NCI-H82 (cell line): Measurements from ENCODE around the gene UBE3C.
A peak's percentile ranks its signal among the peaks of the same experiment; 100 is the strongest.
"Not testable (repeated sequence)": the region's sequence is repeated elsewhere in the genome, so short reads cannot be mapped to it uniquely, and the experiment has no call there.

Experiments used
- DNase-seq: peaks from one replicate; lab custom pipeline; 2025; lab: John Stamatoyannopoulos, UW

Gene UBE3C

DNA sequence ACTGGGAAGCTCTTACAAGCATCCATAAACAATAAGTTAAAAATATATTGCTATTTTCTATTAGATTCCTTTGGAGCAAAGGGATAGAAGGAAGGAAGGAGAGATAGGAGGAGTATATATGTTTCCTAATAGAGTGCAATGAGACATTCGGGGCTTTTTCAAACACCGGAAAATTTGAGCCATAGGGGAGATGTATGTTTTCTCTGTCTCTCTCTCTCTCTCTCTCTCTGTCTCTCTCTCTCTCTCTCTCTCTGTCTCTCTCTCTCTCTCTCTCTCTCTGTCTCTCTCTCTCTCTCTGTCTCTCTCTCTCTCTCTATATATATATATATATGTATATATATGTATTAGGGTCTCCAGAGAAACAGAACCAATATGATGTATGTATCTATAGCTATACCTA lies 7.9 kb upstream of the UBE3C start:
- not testable (repeated sequence) for DNase-seq

DNA sequence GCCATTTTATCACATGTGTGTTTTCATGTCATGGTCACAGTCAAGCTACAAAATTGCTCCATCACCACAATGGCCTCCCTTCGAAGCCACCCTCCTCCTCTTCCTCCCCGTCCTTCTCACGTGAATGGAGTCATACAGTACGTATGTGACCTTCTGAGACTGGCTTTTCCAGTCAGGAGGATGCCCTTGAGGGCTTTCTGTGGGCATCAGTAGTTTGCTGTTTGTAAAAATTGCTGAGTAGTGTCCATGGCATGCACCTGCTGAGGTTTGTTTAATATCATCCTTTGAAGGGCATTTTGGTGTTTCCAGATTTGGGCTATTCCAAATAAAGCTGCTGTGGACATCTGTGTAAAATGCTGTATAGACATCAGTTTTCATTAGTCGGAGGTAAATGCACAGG lies 5.9 kb upstream of the UBE3C start:
- no peak for DNase-seq

DNA sequence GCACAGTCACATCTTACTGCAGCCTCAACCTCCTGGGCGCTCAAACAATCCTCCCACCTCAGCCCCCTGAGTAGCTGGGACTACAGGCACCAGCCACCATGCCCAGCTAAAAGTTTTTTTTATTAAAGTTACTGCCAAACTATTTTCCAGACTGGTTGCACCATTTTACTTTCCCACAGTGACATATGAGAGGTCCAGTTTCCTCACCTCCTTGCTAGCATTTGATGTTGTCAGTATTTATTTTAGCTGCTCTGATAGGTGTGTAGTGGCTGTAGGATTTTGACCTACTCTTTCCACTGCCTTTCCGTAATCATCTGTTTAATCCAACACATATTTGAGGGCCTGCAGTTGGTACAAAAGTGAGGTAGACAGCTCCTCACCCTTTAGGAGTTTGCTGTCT lies 5.4 kb upstream of the UBE3C start:
- no peak for DNase-seq

DNA sequence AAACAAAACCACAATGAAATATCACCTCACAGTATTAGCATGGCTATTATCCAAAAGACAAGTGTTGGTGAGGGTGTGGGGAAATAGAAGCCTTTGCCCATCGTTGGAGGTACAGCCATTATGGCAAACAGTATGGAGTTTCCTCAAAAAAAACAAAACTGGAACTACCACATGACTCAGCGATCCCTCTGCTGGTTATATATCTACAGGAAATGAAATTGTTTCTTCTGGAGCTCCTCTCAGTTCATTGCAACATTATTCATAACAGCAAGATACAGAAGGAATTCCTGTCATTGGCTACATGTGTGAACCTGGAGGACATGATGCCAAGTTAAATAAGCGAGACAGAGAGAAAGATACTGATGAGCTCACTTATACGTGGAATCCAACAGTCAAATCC lies 2.4 kb upstream of the UBE3C start:
- DNase-seq = no peak

DNA sequence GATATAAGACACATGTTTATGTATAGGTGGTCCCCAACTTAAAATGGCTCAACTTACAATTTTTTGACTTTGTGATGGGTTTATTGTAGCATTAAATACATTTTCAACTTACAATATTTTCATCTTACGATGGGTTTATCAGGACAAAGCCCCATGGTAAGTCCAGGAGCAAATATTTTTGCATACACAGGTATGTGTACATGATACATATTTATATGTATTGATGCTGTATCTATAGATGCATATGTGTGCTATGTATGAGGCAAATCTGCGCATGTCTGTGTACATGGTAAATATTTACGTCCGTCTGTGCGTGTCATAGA lies 664 bp upstream of the UBE3C start:
- DNase-seq = no peak

DNA sequence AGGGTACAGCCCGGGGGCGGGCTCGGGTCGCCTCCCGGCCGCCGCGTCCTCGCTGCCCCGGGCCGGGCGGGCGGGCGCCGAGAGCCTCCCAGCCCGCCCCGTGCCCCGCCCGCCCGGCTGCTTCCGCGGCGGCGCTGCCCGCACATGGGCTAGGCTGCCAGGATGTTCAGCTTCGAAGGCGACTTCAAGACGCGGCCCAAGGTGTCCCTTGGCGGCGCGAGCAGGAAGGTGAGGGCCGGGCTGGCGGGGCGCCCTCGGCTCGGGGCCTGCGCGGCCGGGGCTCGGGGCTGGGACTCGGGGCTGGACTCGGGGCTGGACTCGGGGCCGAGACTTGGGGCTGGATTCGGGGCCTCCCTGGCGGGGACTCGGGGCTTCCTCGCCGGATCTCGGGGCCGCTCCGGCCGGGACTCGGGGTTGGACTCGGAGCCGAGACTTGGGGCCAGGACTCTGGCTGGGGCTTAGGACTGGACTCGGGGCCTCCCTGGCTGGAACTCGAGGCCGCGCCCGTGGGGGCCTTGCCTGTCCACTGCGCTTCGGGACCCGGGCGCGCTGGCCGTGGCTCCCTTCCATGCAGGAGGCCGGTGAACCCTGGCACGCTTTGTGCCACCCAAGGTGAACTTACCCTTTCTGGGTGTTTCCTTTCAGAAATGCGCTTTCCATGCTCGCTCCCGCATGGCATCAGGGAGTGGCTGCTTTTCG lies 534 bp downstream of the UBE3C start:
- DNase-seq = peak; percentile 45

DNA sequence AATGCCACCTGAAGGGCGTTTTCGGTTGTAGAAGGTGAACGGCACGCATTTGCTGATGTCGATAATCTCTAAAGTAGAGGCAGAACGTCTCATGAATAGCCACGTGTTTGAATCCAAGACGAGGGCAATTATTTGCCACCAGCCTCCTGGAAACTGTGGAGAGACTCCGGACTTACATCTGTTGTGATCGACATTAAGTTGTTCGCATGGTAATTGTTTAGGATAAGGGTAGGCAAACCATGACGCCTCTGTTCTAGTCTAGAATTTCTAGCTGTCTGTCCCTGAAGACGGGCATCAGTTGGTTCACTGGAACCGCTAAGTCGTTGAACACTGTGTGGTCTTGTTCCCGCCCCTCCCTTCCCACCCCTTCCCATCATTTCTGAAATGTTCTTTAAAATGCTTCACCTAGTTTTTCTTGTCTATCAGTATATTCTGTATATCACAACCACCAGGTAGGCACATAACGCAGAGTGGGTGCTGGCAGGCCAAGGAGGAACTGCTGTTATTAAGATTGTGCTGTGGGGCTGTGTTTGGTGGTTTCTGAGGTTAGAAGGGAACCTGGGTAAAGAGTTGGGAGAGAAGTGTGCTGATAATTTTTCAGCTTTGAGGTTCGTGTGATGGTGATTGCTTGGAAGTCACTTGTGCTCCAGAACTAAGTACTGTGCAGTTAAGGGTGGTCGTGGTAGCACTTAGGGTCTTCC lies 1.2 kb downstream of the UBE3C start:
- DNase-seq = peak; percentile 45

DNA sequence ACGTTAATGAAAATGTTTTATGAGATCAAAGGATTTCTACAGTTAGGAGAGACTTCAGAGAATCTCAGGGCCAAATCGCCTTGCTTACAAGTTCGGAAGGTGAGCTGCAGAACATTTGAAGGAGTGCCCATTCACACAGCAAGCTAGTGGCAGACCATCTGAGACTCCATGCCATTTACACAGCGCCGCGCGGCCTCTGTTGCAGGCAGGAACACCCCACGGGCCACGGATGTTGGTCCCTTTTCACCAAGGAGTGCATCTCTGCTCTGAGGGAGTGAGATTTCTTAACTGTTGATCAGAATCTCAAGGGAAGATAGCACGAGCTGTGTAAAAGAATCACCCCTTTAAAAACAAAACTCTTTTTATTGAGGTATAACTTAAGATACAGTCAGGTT lies 1.8 kb downstream of the UBE3C start:
- DNase-seq = no peak

DNA sequence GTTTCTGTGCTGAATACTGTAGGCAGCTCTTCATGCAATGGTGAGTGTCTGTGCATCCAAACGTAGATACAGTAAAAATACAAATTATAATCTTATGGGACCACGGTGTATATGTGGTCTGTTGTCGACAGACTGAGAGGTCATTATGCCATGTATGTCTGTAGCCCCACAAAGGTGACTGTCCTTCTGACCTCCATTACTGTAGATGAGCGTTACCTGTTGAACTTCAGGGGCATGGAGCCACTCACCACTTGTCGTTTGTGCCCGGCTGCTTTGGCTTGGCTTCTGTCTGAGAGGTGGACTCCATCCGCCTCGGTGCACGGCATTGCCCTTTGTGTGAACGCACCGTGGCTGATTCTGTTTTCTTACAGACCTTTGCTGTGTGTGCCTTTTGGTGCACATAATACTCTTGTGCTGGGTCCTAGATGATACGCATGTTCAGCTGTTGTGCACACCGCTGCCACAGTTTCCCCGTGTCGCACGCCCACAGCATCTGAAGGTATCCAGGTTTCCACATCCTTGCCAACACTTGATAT lies 2.9 kb downstream of the UBE3C start:
- DNase-seq = no peak

DNA sequence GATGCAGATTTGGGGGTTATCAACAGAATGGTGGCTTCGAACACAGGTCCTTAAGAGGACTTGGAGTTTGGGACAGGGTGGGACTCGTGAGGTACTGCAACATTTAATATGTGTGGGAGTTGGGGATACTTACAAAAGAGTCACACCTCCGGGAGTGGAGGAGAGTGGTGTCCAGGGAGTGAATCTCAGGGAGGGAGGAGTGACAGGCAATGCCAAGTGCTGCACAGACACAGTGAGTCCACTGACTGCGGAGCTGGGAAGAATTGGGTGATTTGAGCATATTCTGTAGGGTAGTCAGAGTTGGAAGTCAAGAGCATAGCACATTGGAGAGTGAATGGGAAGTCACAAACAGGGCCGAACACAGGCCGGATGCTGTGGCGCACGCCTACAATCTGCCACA lies 5.1 kb downstream of the UBE3C start:
- DNase-seq = no peak

DNA sequence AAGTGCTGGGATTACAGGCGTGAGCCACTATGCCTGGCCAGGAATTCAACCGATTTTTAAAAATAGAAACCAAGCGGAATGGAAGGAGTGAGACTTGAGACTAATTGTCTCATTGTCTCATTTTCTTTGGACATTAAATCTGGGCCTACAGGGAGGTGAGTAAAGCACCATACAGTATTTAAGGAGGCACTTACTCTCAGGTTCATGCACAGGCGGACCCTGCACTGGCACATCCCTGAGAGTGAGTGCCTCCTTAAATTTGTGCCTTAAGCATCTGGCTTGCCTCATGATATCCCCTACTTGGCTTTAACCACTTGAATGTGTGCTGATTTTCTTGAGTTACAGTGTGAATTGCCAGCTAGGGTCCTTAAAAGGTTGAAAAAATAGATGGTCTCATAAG lies 10.6 kb downstream of the UBE3C start:
- DNase-seq = no peak

DNA sequence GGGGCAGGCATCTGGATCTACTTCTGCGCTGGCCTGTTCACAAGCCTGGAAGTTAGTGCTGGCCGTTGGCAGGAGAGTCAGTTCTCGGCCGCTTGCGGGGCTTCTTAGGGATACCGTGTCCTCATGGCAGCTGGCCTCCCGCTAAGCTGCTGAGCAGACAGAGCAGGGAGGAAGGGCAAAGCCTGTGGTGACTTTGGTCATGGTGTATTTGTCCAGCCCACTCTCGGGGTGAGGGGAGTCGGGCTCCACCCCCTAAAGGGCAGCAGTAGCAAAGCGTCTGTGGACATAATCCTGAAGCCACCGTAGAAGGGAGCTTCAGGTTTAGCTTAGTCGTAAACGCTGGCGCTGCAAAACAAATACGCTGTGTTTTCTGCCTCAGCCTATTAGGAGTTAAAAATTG lies 12.2 kb downstream of the UBE3C start:
- DNase-seq = peak; percentile 97

DNA sequence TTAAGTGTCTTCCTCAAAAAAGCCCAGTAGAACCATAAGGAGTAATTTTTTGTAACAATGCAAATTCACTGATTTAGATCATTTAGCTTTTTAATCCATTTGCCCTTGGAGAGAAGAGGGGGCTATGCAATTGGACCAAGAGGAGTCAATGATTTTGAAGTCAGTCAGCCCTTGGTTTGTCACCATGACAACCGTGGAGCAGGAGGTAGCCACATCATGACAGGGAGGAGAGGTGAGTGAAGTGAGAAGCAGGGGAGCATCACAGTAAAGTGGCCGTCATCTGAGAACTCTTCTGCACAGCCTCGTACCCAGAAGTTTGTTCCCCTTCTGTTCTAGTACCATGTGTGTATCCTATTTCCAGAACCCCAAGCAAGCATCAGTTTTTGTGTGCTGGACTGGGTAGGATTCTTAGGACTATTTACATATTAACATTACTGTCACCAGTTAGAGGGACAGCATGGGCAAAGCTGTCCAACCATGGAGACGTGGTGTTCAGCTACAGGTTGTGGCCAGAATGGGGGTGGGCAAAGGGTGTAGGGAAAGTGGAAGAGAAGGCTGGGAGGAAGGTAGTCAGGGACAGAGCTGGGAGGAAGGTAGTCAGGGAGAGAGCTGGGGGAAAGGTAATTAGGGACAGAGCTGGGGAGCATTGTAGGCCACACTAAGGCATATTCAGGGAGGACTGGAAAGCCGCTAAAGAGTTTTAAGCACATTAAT lies 13.1 kb downstream of the UBE3C start:
- DNase-seq = peak; percentile 83

DNA sequence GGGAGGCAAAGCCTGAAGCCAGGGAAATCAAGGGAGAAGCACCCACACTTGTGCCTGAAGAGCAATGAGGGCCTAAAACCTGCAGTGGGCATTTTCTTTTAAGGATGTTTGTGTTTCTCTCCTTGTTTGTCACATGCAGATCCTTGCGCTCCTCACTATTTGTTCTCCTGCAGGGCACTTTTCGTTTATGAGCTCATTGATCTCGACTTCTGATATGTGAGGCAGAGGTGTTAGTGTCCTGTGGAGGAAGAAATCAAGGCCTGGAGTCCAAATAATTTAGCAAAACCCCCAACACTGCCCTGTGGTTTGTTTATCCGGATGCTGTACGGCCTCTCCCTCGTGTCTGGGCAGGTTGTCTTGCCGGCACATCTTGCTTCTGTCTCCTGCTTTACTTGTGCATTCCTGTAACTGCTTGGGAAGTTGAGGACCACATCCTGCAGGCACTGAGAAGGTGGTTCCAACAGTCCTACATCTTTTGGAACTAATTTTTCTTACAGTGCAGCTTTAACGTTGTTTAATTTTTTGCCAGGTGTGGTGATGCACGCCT lies 13.7 kb downstream of the UBE3C start:
- no peak for DNase-seq

DNA sequence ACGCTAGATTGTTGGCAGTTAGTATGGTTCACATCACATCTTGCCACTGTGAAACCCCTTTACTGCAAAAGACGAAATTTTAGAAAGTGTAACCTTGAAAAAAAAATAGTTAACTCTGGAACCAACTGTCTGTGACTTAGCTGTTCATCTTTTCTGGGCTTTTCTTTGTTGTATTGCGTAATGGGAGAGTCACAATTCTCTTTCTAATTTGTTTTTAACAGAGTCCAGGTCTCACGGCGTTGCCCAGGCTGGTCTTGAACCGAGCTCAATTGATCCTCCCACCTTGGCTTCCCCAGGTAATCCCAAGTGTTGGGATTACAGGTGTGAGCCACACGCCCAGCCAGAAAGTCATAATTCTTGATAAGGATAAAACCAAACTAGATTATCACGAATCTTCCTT lies 14.5 kb downstream of the UBE3C start:
- no peak for DNase-seq

DNA sequence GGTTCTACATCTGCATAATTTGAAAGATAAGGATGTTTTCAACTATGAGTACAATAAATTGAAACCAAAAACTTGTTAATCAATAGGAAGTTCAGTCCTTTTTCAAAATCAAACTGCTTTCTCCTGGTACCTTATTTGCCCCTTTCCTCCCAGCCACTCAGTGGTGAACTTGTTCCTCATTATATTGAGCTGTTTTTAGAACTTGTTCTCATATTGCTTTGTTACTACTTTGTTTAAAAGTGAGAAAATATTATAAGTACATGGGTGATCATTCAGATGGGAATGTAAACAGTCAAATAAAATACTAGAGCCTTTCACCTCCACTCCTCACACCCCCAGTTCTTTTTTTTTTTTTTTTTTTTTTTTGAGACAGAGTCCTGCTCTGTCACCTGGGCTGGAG lies 17.2 kb downstream of the UBE3C start:
- DNase-seq = no peak

DNA sequence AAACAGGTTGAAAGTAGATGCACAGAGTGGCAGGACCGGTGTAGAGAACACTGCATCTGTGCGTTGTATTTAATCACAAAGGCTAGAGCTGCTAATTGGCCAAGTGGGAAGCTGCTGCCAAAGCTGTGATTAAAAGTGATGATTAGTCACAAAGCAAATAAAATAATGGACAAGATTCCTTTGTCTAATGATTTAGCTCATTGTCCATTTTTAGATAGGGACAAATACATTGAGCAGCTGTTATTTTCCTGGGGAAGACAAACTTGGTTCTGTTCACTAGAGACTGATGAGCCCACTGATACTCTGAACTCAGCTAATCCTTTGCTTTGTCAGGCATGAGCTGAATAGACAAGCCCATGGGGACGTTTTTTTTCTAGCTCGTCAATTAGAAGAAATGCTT lies 19.7 kb downstream of the UBE3C start:
- peak; percentile 58 for DNase-seq

DNA sequence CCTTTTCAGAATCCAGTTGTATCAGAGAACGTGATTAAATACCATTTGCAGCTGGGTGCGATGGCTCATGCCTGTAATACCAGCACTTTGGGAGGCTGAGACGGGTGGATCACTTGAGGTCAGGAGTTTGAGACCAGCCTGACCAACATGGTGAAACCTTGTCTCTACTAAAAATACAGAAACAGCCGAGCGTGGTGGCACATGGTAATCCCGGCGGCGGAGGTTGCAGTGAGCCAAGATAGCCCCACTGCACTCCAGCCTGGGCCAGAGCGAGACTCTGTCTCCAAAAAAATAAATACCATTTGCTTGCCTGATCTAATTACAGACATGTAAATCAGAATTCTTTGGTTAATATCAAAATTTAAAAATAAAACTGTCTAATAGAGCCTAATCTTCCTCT lies 20.8 kb downstream of the UBE3C start:
- DNase-seq = not testable (repeated sequence)

DNA sequence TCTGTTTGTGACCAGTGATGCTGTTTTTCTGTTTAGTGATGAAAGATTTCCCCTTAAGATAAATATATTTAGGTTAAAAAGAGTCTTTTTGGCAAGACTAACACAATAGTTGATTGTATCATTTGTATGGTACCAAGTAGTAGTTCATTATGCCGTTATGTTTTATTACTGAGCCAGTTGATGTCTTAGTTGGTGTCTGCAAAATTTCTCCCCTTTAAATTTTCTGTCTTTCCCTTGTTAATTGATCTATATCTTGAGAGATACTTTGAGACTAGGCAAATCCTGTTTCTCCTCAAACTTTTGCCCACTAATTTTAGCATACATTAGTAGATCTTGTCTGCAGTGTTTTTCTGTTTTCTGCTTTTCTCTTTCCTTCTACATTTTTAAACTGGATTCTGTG lies 21.7 kb downstream of the UBE3C start:
- no peak for DNase-seq

DNA sequence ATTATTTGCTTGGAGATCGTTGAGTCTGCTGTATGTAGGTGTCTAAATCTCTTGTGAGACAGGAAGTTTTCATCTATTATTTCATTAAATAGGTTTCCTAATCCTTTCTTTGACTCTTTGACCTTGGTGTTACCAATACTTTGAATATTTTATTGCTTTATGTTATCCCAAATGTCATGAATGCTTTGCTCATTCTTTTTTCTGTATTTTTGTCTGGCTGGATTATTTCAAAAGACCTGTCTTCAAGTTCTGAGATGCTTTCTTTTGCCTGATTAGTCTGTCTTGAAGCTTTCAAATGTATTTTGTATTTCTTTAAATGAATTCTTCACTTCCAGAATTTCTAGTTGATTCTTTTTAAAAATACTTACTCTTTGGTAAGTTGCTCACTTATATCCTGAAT lies 27.3 kb downstream of the UBE3C start:
- no peak for DNase-seq

DNA sequence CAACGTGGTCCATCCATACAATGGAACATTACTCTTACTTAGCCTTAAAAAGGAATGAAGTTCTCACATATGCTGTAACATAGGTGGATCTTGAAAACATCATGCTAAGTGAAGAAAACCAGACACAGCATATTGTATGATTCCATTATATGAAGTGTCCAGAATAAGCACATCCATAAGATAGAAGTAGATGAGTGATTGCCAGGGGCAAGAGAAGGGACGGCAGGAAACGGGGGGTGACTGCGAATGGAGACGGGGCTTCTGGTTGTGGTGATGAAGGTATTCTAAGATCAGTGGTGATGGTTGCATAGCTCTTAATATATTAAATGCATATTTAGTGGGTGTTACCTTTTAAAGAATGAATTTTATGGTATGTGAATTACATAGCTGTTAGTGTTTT lies 29.8 kb downstream of the UBE3C start:
- no peak for DNase-seq

DNA sequence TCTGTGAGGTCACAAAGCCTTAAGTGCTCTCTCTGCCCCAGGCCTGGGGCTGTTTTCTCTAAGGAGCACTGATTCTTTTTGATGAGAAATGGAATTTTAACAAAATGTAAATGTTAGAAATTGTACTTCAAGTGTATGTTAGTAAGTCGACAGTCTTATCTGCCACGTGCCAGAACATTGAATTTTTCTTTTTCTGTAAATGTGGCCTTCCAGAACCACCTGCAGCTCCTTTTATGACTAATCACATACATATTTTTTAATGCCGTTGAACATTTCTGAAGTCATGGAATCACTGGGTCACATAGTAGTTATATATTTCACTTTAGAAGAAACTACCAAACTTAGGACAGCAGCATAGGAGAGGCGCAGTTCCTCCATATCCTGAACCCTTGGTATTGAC lies 38.0 kb downstream of the UBE3C start:
- no peak for DNase-seq
